IPS-15b (cell line): ENCODE measurements around the gene PHTF1.

Experiments
- H3K27me3 ChIP-seq: one replicate; pipeline ENCODE4 v1.6.1; 2013; ENCODE audit warnings: low read length; ENCODE audit not compliant: control insufficient read depth, insufficient read depth
- H3K36me3 ChIP-seq: one replicate; pipeline ENCODE4 v1.6.1; 2013; ENCODE audit warnings: low read length; ENCODE audit not compliant: control insufficient read depth, insufficient read depth
- H3K4me1 ChIP-seq: one replicate; pipeline ENCODE4 v1.6.1; 2013; ENCODE audit warnings: mild to moderate bottlenecking, low read length; ENCODE audit not compliant: control insufficient read depth, insufficient read depth
- H3K4me3 ChIP-seq: one replicate; pipeline ENCODE4 v1.5.1; 2013; ENCODE audit warnings: low read depth, low read length
- H3K9ac ChIP-seq: one replicate; pipeline ENCODE4 v1.6.1; 2013; ENCODE audit warnings: low read depth, mild to moderate bottlenecking, low read length
- H3K9me3 ChIP-seq: one replicate; pipeline ENCODE4 v1.6.1; 2013; ENCODE audit warnings: mild to moderate bottlenecking, low read length; ENCODE audit not compliant: control insufficient read depth, insufficient read depth

Gene PHTF1

GRCh38 chr1:113674591-113674990, 84.7 kb downstream of the PHTF1 start:
- no peaks in the 10 kb centered on the region for H3K4me1 ChIP-seq
- H3K36me3 ChIP-seq: no peaks in the 10 kb centered on the region
- H3K27me3 ChIP-seq: no peaks in the 10 kb centered on the region
- H3K9ac ChIP-seq: no peak overlapping the region
- no peak overlapping the region for H3K4me3 ChIP-seq
- H3K9me3 ChIP-seq: no peaks in the 10 kb centered on the region

- no peak overlapping the region for H3K9ac ChIP-seq
Measured at GRCh38 chr1:113672491-113672890, 86.8 kb downstream of the PHTF1 start.

GRCh38 chr1:113670650-113671049, 88.6 kb downstream of the PHTF1 start:
- H3K9ac ChIP-seq: no peak overlapping the region
- no peaks in the 10 kb centered on the region for H3K27me3 ChIP-seq
- no peak overlapping the region for H3K4me3 ChIP-seq
- H3K9me3 ChIP-seq: no peaks in the 10 kb centered on the region
- no peaks in the 10 kb centered on the region for H3K36me3 ChIP-seq
- H3K4me1 ChIP-seq: no peaks in the 10 kb centered on the region

More at GRCh38 chr1:113672491-113672890, 86.8 kb downstream of the PHTF1 start:
- Histone ChIP-seq H3K27me3 (no peaks in the 10 kb centered on the region), H3K4me1 (no peaks in the 10 kb centered on the region), H3K36me3 (no peaks in the 10 kb centered on the region), H3K4me3 (no peak overlapping the region), H3K9me3 (no peaks in the 10 kb centered on the region)

- no peak overlapping the region for H3K9ac ChIP-seq
- H3K27me3 ChIP-seq: no peaks in the 10 kb centered on the region
- H3K36me3 ChIP-seq: no peaks in the 10 kb centered on the region
- H3K4me1 ChIP-seq: no peaks in the 10 kb centered on the region
- H3K4me3 ChIP-seq: no peak overlapping the region
- no peaks in the 10 kb centered on the region for H3K9me3 ChIP-seq
Measured at GRCh38 chr1:113669988-113670387, 89.3 kb downstream of the PHTF1 start.

GRCh38 chr1:113666126-113666525, 93.2 kb downstream of the PHTF1 start:
- Histone ChIP-seq H3K9me3 (no peaks in the 10 kb centered on the region), H3K4me1 (no peaks in the 10 kb centered on the region), H3K4me3 (no peak overlapping the region), H3K9ac (no peak overlapping the region), H3K27me3 (no peaks in the 10 kb centered on the region), H3K36me3 (no peaks in the 10 kb centered on the region)

GRCh38 chr1:113665071-113665470, 94.2 kb downstream of the PHTF1 start:
- H3K4me1 ChIP-seq: no peaks in the 10 kb centered on the region

GRCh38 chr1:113663165-113663951, 95.9 kb downstream of the PHTF1 start:
- H3K4me3 ChIP-seq: no peak overlapping the region
- no peaks in the 10 kb centered on the region for H3K9me3 ChIP-seq
- no peaks in the 10 kb centered on the region for H3K36me3 ChIP-seq
- no peaks in the 10 kb centered on the region for H3K27me3 ChIP-seq
- no peaks in the 10 kb centered on the region for H3K4me1 ChIP-seq
- H3K9ac ChIP-seq: no peak overlapping the region

More at GRCh38 chr1:113665071-113665470, 94.2 kb downstream of the PHTF1 start:
- Histone ChIP-seq H3K27me3 (no peaks in the 10 kb centered on the region), H3K9me3 (no peaks in the 10 kb centered on the region), H3K4me3 (no peak overlapping the region), H3K36me3 (no peaks in the 10 kb centered on the region), H3K9ac (no peak overlapping the region)

GRCh38 chr1:113662101-113662500, 97.2 kb downstream of the PHTF1 start:
- H3K27me3 ChIP-seq: no peaks in the 10 kb centered on the region
- H3K4me1 ChIP-seq: no peaks in the 10 kb centered on the region
- no peaks in the 10 kb centered on the region for H3K9me3 ChIP-seq
- no peaks in the 10 kb centered on the region for H3K36me3 ChIP-seq
- no peak overlapping the region for H3K9ac ChIP-seq
- no peak overlapping the region for H3K4me3 ChIP-seq

- H3K4me1 ChIP-seq: no peaks in the 10 kb centered on the region
- no peak overlapping the region for H3K9ac ChIP-seq
- H3K27me3 ChIP-seq: no peaks in the 10 kb centered on the region
- H3K4me3 ChIP-seq: no peak overlapping the region
- H3K36me3 ChIP-seq: no peaks in the 10 kb centered on the region
- H3K9me3 ChIP-seq: no peaks in the 10 kb centered on the region
Measured at GRCh38 chr1:113660088-113660487, 99.2 kb downstream of the PHTF1 start.

GRCh38 chr1:113659556-113659955, 99.7 kb downstream of the PHTF1 start:
- no peak overlapping the region for H3K4me3 ChIP-seq
- H3K27me3 ChIP-seq: no peaks in the 10 kb centered on the region
- H3K36me3 ChIP-seq: no peaks in the 10 kb centered on the region
- no peaks in the 10 kb centered on the region for H3K4me1 ChIP-seq
- no peak overlapping the region for H3K9ac ChIP-seq
- no peaks in the 10 kb centered on the region for H3K9me3 ChIP-seq

GRCh38 chr1:113659035-113659434, 100.3 kb downstream of the PHTF1 start:
- H3K9ac ChIP-seq: no peak overlapping the region
- no peaks in the 10 kb centered on the region for H3K9me3 ChIP-seq

GRCh38 chr1:113657556-113658063, 101.7 kb downstream of the PHTF1 start:
- no peak overlapping the region for H3K9ac ChIP-seq
- H3K36me3 ChIP-seq: no peaks in the 10 kb centered on the region
- no peak overlapping the region for H3K4me3 ChIP-seq
- no peaks in the 10 kb centered on the region for H3K27me3 ChIP-seq
- H3K4me1 ChIP-seq: no peaks in the 10 kb centered on the region
- H3K9me3 ChIP-seq: no peaks in the 10 kb centered on the region

More at GRCh38 chr1:113659035-113659434, 100.3 kb downstream of the PHTF1 start:
- Histone ChIP-seq H3K4me3 (no peak overlapping the region), H3K4me1 (no peaks in the 10 kb centered on the region), H3K27me3 (no peaks in the 10 kb centered on the region), H3K36me3 (no peaks in the 10 kb centered on the region)
